Body of pancreas (tissue), 4 donors: ENCODE measurements around the gene ANXA3. TPM values are rescaled to one million over a fixed set of nuclear protein-coding genes. Genes with fewer than 3 reads are reported as not detected.

Source experiments
- ATAC-seq: fragments of 150-250 bp; one replicate; pipeline ENCODE4 v1.9.1; 2016
- DNase-seq, 4 donors: peaks; one replicate each; pipeline ENCODE4 v3.0.0-alpha.2; 2019
- H3K27ac ChIP-seq, 4 donors: fragments of 200-600 bp; sonication (generic); 1 replicate in 3 of 4; 2 replicates in 1 of 4; pipeline versions ENCODE4 v1.5.1 to v1.6.1; 2016 to 2019; ENCODE audit warnings: mild to moderate bottlenecking in 1 of 4, mixed read lengths in 1 of 4, moderate library complexity in 1 of 4
- H3K27me3 ChIP-seq, 2 donors: fragments of 200-600 bp; sonication (generic); one replicate each; pipeline ENCODE4 v1.6.0; 2016; ENCODE audit warnings: mild to moderate bottlenecking in 1 of 2
- H3K36me3 ChIP-seq, 2 donors: fragments of 200-600 bp; sonication (generic); replicated peaks in 1 of 2; 2 replicates each; pipeline ENCODE4 v1.5.1; 2016; ENCODE audit warnings: low read depth in 2 of 2; ENCODE audit not compliant: insufficient read depth in 1 of 2
- H3K4me1 ChIP-seq: fragments of 200-600 bp; sonication (generic); one replicate; pipeline ENCODE4 v1.6.0; 2016
- H3K4me3 ChIP-seq, 2 donors: fragments of 200-600 bp; sonication (generic); 1 replicate in 1 of 2; 2 replicates in 1 of 2; pipeline ENCODE4 v1.5.1; 2016 to 2019
- H3K9me3 ChIP-seq, 3 donors: fragments of 200-600 bp; sonication (generic); 1 replicate in 2 of 3; 2 replicates in 1 of 3; pipeline ENCODE4 v1.5.1; 2016
- POLR2A ChIP-seq, 3 donors: fragments of 450-650 bp; IDR thresholded peaks; one replicate each; pipeline ENCODE4 v1.6.1; 2016; ENCODE audit warnings: antibody characterized with exemption in 3 of 3, mild to moderate bottlenecking in 2 of 3
- WGBS, 2 donors: methylation state at CpG; one replicate each; pipeline ENCODE4 v1.1.5; 2017; 5-methylcytosine and 5-hydroxymethylcytosine counted together
- intact Hi-C: fragments of 100-400 bp; cut with DNase I; formaldehyde crosslinking; loops from one replicate; pipeline ENCODE4 v1.15.1; 2023
- total RNA-seq, 2 donors: library from RNA; depleted of rRNA; stranded (reverse); fragments of >200 nt; gene quantifications; one replicate each; pipeline ENCODE4 v1.1.0, GENCODE V29; 2016
- TF ChIP-seq, protein P1 (sequence below), 7 experiments: fragments of 450-650 bp in 4 of 7; fragments of 200-600 bp in 3 of 7; sonication (generic) in 3 of 7; IDR thresholded peaks; one replicate each; pipeline ENCODE4 v1.5.1; 2016 to 2019; ENCODE audit warnings: antibody characterized with exemption in 7 of 7

Gene ANXA3
- total RNA-seq, 2 donors from 2014 or later = 35.9 to 65.1 TPM

DNA sequence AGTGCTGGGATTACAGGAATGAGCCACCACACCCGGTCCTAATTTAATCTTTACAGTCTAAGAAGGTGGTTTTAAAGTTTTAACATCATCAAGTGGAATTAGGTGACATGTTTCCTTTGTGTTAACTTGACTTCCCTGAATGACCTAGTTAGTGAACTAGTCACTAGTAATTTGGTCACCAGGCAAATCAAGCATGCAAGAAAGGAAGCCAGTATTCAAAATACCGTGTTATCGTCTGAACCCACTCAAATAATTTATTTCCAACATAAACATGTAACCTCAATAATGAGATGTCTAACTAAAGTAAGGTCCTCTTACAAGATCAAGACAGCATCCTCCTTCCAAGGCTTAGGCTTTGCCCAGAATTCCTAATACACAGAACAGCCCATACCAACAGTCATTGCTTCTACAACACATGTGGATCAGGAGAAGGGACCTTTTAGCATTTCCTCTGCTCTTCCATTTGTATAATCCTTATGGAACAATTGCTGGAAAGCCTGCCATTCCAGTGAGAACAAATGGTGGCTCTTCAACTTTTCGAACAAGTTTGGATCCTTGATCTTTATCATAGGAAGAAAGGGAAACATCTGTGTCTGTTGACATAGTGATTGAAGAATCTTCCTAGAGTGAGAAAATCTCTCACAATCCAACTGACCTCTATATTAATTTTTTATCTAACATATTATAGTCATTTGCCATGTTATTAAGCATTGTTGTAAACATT lies 97.2 kb downstream of the ANXA3 start:
- H3K27ac ChIP-seq = no peak overlapping the region
- intact Hi-C loops = no loop called here
- no peaks in the 10 kb centered on the region for H3K27me3 ChIP-seq
- ATAC-seq = no peak
- H3K4me1 ChIP-seq = peaks cover 16% of the 10 kb centered on the region
- H3K36me3 ChIP-seq = no peaks in the 10 kb centered on the region
- no peaks in the 10 kb centered on the region for H3K9me3 ChIP-seq
- WGBS, 2 donors = 76 to 79% methylated on average over 4 of the region's 4 CpGs
- no peak overlapping the region for H3K4me3 ChIP-seq
- DNase-seq = no peak
- no peak for TF ChIP-seq POLR2A (IDR thresholded peaks at IDR 0.05)
- TF ChIP-seq, protein P1, sequence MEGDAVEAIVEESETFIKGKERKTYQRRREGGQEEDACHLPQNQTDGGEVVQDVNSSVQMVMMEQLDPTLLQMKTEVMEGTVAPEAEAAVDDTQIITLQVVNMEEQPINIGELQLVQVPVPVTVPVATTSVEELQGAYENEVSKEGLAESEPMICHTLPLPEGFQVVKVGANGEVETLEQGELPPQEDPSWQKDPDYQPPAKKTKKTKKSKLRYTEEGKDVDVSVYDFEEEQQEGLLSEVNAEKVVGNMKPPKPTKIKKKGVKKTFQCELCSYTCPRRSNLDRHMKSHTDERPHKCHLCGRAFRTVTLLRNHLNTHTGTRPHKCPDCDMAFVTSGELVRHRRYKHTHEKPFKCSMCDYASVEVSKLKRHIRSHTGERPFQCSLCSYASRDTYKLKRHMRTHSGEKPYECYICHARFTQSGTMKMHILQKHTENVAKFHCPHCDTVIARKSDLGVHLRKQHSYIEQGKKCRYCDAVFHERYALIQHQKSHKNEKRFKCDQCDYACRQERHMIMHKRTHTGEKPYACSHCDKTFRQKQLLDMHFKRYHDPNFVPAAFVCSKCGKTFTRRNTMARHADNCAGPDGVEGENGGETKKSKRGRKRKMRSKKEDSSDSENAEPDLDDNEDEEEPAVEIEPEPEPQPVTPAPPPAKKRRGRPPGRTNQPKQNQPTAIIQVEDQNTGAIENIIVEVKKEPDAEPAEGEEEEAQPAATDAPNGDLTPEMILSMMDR (IDR thresholded peaks at IDR 0.05) = no peak

DNA sequence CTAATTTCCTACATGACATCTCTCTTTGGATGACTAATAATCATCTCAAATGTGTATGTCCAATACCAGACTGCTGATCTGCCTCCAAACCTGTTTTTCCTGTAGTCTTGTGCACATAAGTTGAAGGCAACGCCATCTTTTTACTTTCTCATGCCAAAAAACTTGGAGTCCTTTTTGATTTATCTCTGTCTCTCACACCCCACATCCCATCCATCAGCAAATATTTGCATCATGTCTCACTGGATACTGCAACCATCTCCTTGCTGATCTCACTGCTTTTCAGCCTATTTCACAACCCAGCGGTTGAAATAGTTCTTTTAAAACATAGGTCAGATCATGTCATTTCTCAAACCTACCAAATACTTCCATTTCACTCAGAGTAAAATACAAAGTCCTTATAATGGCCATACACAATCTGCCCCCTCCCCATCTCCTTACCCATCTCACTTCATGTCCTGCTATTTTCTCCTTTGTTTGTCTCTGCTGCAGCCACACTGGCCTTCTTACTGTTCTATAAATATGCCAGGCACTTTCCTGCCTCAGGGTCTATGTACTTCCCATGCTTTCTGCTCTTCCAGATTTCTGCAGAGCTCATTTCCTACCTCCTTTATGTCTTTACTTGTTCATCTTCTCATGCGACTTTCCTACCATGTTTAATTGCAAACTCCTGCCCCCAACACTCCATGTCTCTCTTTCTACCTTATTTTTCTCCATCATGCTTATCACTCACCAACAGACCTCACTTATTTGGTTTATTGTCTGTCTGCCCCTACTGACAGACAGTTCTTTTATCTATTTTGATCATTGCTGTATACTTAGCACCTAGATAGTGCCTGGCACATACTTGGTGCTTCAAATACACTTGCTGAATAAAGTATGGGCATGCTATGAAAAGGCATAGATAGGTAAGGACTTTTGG lies 98.8 kb downstream of the ANXA3 start:
- DNase-seq = no peak
- peaks cover 14% of the 10 kb centered on the region for H3K4me1 ChIP-seq
- no peak overlapping the region for H3K27ac ChIP-seq
- H3K27me3 ChIP-seq = no peaks in the 10 kb centered on the region
- 62 to 86% methylated on average over 3 of the region's 3 CpGs for WGBS, 2 donors
- H3K36me3 ChIP-seq = no peaks in the 10 kb centered on the region
- no peaks in the 10 kb centered on the region for H3K9me3 ChIP-seq
- TF ChIP-seq, protein P1 (IDR thresholded peaks at IDR 0.05) = no peak
- TF ChIP-seq POLR2A (IDR thresholded peaks at IDR 0.05) = no peak
- no peak for ATAC-seq
- intact Hi-C loops = no loop called here
- no peak overlapping the region for H3K4me3 ChIP-seq

DNA sequence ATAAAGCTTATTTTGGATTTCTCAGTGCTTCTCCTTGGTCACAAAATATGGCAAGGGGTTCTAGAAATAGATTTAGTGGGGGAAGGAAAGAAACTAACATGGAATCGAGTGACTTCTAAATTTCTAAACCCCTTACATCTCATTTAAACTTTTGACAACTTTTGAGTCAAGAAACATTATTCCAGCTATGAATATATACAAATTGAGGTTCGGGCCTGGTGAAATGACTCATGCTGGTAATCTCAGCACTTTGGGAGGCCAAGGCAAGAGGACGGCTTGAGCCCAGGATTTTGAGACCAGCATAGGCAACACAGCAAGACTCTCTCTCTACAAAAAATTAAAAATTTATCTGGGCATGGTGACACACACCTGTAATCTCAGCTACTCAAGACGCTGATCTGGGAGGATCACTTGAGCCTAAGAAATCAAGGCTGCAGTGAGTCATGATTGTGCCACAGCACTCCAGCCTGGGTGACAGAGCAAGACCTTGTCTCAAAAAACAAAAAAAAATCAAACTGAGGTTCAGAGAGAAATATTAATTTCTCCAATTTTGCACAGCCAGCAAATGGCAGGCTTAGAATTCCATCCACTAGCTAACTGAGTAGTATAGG lies 99.8 kb downstream of the ANXA3 start:
- Histone ChIP-seq H3K36me3 (no peaks in the 10 kb centered on the region), H3K4me3 (no peak overlapping the region), H3K4me1 (peaks cover 5% of the 10 kb centered on the region), H3K27me3 (no peaks in the 10 kb centered on the region), H3K9me3 (no peaks in the 10 kb centered on the region), H3K27ac (no peak overlapping the region)
- TF ChIP-seq, protein P1 (IDR thresholded peaks at IDR 0.05) = no peak
- ATAC-seq = no peak
- intact Hi-C loops = no loop called here
- WGBS, 2 donors = 81 to 84% methylated on average over 4 of the region's 4 CpGs
- no peak for DNase-seq

DNA sequence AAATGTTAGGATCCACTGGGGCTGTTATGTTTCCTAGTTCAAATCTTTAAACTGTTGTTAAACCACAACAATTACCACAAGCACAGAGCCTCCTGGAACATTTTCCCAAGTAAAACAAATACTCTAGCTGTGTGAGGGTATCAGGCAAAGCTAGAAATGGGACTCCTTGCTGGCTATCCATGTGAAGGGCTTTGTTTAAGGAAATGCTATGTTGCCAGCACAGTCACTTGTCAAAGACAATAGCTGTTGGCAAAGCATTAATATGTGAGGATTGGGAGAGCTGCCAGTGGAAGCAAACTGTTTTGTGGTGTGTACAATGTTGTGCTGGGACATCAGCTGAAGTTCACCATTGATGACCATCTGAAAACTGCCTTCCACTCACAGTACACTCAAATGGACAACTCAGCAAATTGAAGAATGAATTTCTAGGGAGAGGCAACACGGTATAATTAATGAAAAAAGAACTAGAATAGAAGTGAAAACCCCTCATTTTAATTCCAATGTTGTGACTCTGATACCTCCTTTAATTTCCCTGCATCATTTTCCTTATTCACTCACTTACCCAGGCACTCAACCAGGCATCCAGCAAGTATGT lies 100.8 kb downstream of the ANXA3 start:
- no peak for TF ChIP-seq POLR2A (IDR thresholded peaks at IDR 0.05)
- TF ChIP-seq, protein P1 (IDR thresholded peaks at IDR 0.05) = no peak
- 43 to 58% methylated on average over 1 of the region's 1 CpG for WGBS, 2 donors
- H3K27me3 ChIP-seq = no peaks in the 10 kb centered on the region
- no peaks in the 10 kb centered on the region for H3K9me3 ChIP-seq
- DNase-seq = peak in 1 of 4 donors; percentile 19
- H3K36me3 ChIP-seq = no peaks in the 10 kb centered on the region
- no peak overlapping the region for H3K4me3 ChIP-seq
- no peaks in the 10 kb centered on the region for H3K4me1 ChIP-seq
- intact Hi-C loops = no loop called here
- ATAC-seq = peak; percentile 62
- peak overlapping the region in 2 of 4 donors; percentile 3 to 23 for H3K27ac ChIP-seq
